ENCODE data around the gene RNF220. TPM values are rescaled to one million over a fixed set of nuclear protein-coding genes. Genes with fewer than 3 reads are reported as not detected.

The RNF220 gene
- total and polyA plus RNA-seq, 9 of the 15 experiments (the other 6 are each of a cell fraction or from before 2014, with no cell fraction given) = 5.1 to 117 (median 66.9) TPM

- in situ Hi-C loops (cut with MboI) = no loop called here
- BruUV-seq (replicated peaks) = no TSS peak
- no peaks in the 10 kb centered on the region for H3K79me2 ChIP-seq (ENCODE audit: control insufficient read depth, insufficient read depth, low read length)
- peak; percentile 27; the same call in 1 of the 3 replicates for ATAC-seq
- 24% methylated on average over 31 of the region's 63 CpGs for WGBS (ENCODE audit: insufficient coverage, low coverage, missing lambda C conversion rate)
- TF ChIP-seq VEZF1 (CRISPR knock-in tag; IDR thresholded peaks at IDR 0.05) (0 out of 2 replicates have a peak, but pooled peaks have one; percentile 23), ZNF561 (CRISPR knock-in tag; conservative IDR thresholded peaks at IDR 0.05) (no peak), FOSL1 (tag; conservative IDR thresholded peaks at IDR 0.05) (no peak), ZBTB2 (IDR thresholded peaks at IDR 0.05) (0 out of 2 replicates have a peak, but pooled peaks have one; percentile 31), PCBP1 (IDR thresholded peaks at IDR 0.05; ENCODE audit: low read depth, low read length, poor library complexity, severe bottlenecking) (peak; percentile 52)
- H3K9me1 ChIP-seq (ENCODE audit: control insufficient read depth, insufficient read depth, low read length) = no peaks in the 10 kb centered on the region
- H4K20me1 ChIP-seq (replicated peaks; ENCODE audit: control insufficient read depth, insufficient read depth, low read length) = peaks cover 3% of the 10 kb centered on the region; the same call in 1 of the 2 replicates
- peaks cover 11 to 22% of the 10 kb centered on the region in 2 experiments; a peak in 3 of 5 replicates for H3K4me1 ChIP-seq (replicated peaks in 1 of 2; ENCODE audit: control insufficient read depth in 2 of 2, insufficient read depth in 2 of 2, low read length in 2 of 2)
- peak overlapping the region in 1 of 2 experiments; percentile 50; a peak in 2 of 4 replicates for H3K9ac ChIP-seq (ENCODE audit: insufficient read depth in 1 of 2, low read depth in 2 of 2, low read length in 2 of 2)
- intact Hi-C loops (cut with micrococcal nuclease) = no loop called here
- ChIA-PET CTCF (ENCODE audit: low intra/inter-chr PET ratio) (no interaction called here), POLR2A (interaction anchor here (0.6 to 12.0 kb wide), 2 partner anchors 15 to 95 kb away, joined by 3 to 122 read pairs; no protein-coding TSS in a partner anchor)
- peak in 2 of 4 experiments; percentile 57 to 60 for DNase-seq (ENCODE audit: extremely low read depth in 1 of 4, low spot score in 3 of 4)
- H3K36me3 ChIP-seq (ENCODE audit: control insufficient read depth, insufficient read depth, low read length) = no peaks in the 10 kb centered on the region
- H2AFZ ChIP-seq (ENCODE audit: low read depth, low read length) = no peak overlapping the region
- FAIRE-seq = no peak
- H3K4me3 ChIP-seq = no peak overlapping the region
- no peak overlapping the region; the same call in 1 of the 2 replicates for H3K4me2 ChIP-seq (ENCODE audit: insufficient read depth, low read length)
- H3K27ac ChIP-seq (ENCODE audit: extremely low read depth, low read depth, low read length) = no peak overlapping the region
- H3K9me3 ChIP-seq (replicated peaks; ENCODE audit: control insufficient read depth, insufficient read depth, low read depth, low read length) = no peaks in the 10 kb centered on the region
- no peaks in the 10 kb centered on the region for H3K27me3 ChIP-seq (ENCODE audit: control insufficient read depth in 2 of 2, insufficient read depth in 2 of 2, low read length in 2 of 2)
Observed at GRCh38 chr1:44616991-44617702, 212.1 kb downstream of the RNF220 start.

All from K562 (cell line).